Measurements from ENCODE around the gene OR6S1.

DNA sequence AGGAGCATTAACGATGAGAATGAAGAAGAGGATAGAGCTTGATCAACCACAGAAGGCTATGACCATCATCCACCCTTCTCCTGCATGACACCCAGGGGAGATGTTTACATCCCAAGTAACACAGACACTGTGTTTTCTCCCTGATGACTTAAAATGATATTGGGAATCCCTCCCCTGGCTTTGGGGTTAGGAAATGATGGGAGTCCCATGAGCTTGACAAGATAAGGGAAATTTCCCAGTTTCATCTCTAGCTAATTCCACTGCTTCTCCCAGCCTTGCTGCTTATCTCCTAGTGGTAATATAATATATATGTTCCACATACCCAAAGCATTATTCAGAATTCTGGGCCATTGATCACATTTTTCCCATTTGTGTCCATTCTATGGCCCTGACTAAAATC lies 4.0 kb upstream of the OR6S1 start:
- no peak for TF ChIP-seq NBN (IDR thresholded peaks at IDR 0.05)
- TF ChIP-seq, protein P1, sequence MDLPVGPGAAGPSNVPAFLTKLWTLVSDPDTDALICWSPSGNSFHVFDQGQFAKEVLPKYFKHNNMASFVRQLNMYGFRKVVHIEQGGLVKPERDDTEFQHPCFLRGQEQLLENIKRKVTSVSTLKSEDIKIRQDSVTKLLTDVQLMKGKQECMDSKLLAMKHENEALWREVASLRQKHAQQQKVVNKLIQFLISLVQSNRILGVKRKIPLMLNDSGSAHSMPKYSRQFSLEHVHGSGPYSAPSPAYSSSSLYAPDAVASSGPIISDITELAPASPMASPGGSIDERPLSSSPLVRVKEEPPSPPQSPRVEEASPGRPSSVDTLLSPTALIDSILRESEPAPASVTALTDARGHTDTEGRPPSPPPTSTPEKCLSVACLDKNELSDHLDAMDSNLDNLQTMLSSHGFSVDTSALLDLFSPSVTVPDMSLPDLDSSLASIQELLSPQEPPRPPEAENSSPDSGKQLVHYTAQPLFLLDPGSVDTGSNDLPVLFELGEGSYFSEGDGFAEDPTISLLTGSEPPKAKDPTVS (IDR thresholded peaks at IDR 0.05; ENCODE audit: low read depth, low read length), result no peak
- no peak for TF ChIP-seq NFYB (IDR thresholded peaks at IDR 0.05; ENCODE audit: insufficient read depth, low read depth, low read length)
- no peak for TF ChIP-seq CTCF (IDR thresholded peaks at IDR 0.05 in 2 of 3, conservative IDR thresholded peaks at IDR 0.05 in 1 of 3; ENCODE audit: control insufficient read depth in 2 of 3, extremely low read depth in 1 of 3, insufficient read depth in 1 of 3, low read depth in 3 of 3, low read length in 3 of 3)
- no peak for TF ChIP-seq CEBPZ (IDR thresholded peaks at IDR 0.05; ENCODE audit: low read depth, low read length)
- no peak for TF ChIP-seq PKNOX1 (IDR thresholded peaks at IDR 0.05)
- TF ChIP-seq MYC (IDR thresholded peaks at IDR 0.05; ENCODE audit: insufficient read depth, insufficient read length, insufficient replicate concordance, low read length, severe bottlenecking), result no peak
- no peak for TF ChIP-seq PML (IDR thresholded peaks at IDR 0.05; ENCODE audit: low read length)

Data from GM12878 (cell line).